ENCODE data around the gene CTNND2.

DNA sequence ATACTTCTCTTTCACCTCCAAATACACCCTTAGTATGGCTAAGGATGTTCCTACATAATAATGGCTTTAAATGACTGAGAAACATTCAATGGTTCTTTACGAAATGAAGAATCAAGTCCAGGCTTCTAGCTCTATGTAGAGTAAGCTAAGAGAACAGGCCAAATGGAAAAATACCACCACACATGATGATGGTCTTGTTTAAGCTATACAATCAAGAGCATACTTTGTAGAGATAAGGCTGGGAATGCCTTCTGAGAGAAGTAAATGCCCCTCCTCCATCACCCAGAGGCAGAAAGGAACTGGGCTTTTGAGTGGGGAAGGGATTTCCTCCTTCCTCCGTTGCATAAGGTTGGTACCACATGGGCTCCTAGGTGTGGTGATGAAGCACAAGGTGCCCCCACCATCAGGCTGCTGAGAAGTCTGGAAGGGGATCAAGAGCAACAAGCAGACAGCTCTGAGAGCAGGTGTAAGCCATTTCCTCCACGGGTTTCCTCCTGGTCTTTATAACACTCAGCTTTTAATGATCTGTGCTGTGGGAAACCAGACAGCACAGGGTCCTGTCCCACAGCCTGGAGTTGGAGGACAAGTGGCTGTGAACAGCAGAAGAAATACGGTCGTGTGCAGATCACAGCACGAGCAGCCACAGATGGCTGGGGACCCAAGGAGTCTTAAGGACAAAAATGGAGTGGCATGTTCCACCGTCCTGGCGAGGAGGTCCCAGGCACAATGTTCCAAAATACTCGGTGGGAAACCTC lies 396.9 kb downstream of the CTNND2 start:
- TF ChIP-seq, protein P1, sequence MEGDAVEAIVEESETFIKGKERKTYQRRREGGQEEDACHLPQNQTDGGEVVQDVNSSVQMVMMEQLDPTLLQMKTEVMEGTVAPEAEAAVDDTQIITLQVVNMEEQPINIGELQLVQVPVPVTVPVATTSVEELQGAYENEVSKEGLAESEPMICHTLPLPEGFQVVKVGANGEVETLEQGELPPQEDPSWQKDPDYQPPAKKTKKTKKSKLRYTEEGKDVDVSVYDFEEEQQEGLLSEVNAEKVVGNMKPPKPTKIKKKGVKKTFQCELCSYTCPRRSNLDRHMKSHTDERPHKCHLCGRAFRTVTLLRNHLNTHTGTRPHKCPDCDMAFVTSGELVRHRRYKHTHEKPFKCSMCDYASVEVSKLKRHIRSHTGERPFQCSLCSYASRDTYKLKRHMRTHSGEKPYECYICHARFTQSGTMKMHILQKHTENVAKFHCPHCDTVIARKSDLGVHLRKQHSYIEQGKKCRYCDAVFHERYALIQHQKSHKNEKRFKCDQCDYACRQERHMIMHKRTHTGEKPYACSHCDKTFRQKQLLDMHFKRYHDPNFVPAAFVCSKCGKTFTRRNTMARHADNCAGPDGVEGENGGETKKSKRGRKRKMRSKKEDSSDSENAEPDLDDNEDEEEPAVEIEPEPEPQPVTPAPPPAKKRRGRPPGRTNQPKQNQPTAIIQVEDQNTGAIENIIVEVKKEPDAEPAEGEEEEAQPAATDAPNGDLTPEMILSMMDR (IDR thresholded peaks at IDR 0.05): no peak
- no peak for TF ChIP-seq POLR2A (IDR thresholded peaks at IDR 0.05)
